G401.6 (cell line): ENCODE data around the gene ESF1.
"Not testable (repeated sequence)": the region's sequence is repeated elsewhere in the genome, so short reads cannot be mapped to it uniquely, and the experiment has no call there.

Experiments used
- FAIRE-seq: peaks from 2 replicates; lab custom pipeline; 2012; peaks lifted over from hg19 to GRCh38; lab: Jason Lieb, UNC

The ESF1 gene

GRCh38 chr20:13788167-13788834 lies 3.6 kb upstream of the ESF1 start:
- peak; percentile 89 for FAIRE-seq

- no peak for FAIRE-seq
Observed at GRCh38 chr20:13786143-13786828, 1.6 kb upstream of the ESF1 start.

- FAIRE-seq: no peak
Observed at GRCh38 chr20:13784271-13784892, 337 bp downstream of the ESF1 start.

- no peak for FAIRE-seq
Observed at GRCh38 chr20:13783528-13783927, 1.2 kb downstream of the ESF1 start.

- no peak for FAIRE-seq
Observed at GRCh38 chr20:13778827-13779226, 5.9 kb downstream of the ESF1 start.

- no peak for FAIRE-seq
Observed at GRCh38 chr20:13777171-13777601, 7.5 kb downstream of the ESF1 start.

- FAIRE-seq: no peak
Observed at GRCh38 chr20:13775867-13776266, 8.9 kb downstream of the ESF1 start.

- FAIRE-seq: no peak
Observed at GRCh38 chr20:13772529-13772928, 12.2 kb downstream of the ESF1 start.

GRCh38 chr20:13771853-13772453 lies 12.8 kb downstream of the ESF1 start:
- peak; percentile 91 for FAIRE-seq

- FAIRE-seq: no peak
Observed at GRCh38 chr20:13770141-13770540, 14.6 kb downstream of the ESF1 start.

- FAIRE-seq: no peak
Observed at GRCh38 chr20:13765868-13766416, 18.8 kb downstream of the ESF1 start.

GRCh38 chr20:13765299-13765698 lies 19.4 kb downstream of the ESF1 start:
- no peak for FAIRE-seq

GRCh38 chr20:13760451-13760946 lies 24.2 kb downstream of the ESF1 start:
- FAIRE-seq: not testable (repeated sequence)

GRCh38 chr20:13758884-13759283 lies 25.8 kb downstream of the ESF1 start:
- no peak for FAIRE-seq

- FAIRE-seq: no peak
Observed at GRCh38 chr20:13756551-13756950, 28.2 kb downstream of the ESF1 start.

- FAIRE-seq: no peak
Observed at GRCh38 chr20:13755809-13756208, 28.9 kb downstream of the ESF1 start.

GRCh38 chr20:13753436-13754036 lies 31.2 kb downstream of the ESF1 start:
- no peak for FAIRE-seq

- FAIRE-seq: no peak
Observed at GRCh38 chr20:13749811-13750210, 34.9 kb downstream of the ESF1 start.

- FAIRE-seq: no peak
Observed at GRCh38 chr20:13745784-13746183, 38.9 kb downstream of the ESF1 start.

- FAIRE-seq: no peak
Observed at GRCh38 chr20:13744352-13744751, 40.4 kb downstream of the ESF1 start.

GRCh38 chr20:13741879-13742278 lies 42.8 kb downstream of the ESF1 start:
- FAIRE-seq: no peak
